ENCODE results near the gene PPP4R3A. TPM values are rescaled to one million over a fixed set of nuclear protein-coding genes. Genes with fewer than 3 reads are reported as not detected.

Gene PPP4R3A
- total and polyA plus RNA-seq, 10 of the 15 experiments (the other 5 are each of a cell fraction or from before 2014, with no cell fraction given), result 19.4 to 97.8 (median 62.9) TPM

DNA sequence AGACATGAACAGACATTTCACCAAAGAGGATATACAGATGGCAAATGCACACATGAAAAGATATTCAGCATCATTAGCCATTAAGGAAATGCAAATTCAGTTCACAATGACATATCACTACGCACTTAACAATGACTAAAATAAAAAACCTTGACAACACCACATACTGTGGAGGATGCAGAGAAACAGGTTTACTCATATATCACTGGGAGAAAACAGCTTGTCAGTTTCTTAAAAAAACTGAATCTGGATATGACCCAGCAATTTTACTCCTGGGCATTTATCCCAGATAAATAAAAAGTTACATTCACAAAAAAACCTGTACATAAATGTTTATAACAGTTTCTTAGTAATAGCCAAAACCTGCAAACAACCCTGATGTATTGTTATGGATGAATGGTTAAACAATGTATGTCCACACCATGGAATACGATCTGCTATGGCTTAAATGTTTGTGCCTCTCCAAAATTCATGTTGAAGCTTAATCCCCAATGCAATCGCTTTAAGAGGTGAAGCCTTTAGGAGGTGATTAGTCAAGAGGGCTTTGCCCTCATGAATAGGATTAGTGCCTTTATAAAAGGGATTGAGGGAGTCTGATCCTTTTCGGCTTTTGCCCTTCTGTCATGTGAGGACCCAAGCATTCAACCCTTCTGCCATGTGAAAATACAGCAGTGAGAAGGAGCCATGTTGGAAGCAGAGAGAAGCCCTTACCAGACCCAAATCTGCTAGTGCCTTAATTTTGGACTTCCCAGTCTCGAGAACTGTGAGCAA, 36.0 kb upstream of the PPP4R3A start (continued):
- TF ChIP-seq, protein P1, sequence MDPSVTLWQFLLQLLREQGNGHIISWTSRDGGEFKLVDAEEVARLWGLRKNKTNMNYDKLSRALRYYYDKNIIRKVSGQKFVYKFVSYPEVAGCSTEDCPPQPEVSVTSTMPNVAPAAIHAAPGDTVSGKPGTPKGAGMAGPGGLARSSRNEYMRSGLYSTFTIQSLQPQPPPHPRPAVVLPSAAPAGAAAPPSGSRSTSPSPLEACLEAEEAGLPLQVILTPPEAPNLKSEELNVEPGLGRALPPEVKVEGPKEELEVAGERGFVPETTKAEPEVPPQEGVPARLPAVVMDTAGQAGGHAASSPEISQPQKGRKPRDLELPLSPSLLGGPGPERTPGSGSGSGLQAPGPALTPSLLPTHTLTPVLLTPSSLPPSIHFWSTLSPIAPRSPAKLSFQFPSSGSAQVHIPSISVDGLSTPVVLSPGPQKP (IDR thresholded peaks at IDR 0.05; ENCODE audit: low read depth, low read length), result no peak
- no peak for TF ChIP-seq GATAD2B (conservative IDR thresholded peaks at IDR 0.05; ENCODE audit: low read depth)
- TF ChIP-seq NFYA (IDR thresholded peaks at IDR 0.05; ENCODE audit: borderline replicate concordance, low read depth, low read length), result no peak
- no peak for TF ChIP-seq MTA2 (IDR thresholded peaks at IDR 0.05; ENCODE audit: low read depth)
- no peak for TF ChIP-seq HDAC2 (IDR thresholded peaks at IDR 0.05)

DNA sequence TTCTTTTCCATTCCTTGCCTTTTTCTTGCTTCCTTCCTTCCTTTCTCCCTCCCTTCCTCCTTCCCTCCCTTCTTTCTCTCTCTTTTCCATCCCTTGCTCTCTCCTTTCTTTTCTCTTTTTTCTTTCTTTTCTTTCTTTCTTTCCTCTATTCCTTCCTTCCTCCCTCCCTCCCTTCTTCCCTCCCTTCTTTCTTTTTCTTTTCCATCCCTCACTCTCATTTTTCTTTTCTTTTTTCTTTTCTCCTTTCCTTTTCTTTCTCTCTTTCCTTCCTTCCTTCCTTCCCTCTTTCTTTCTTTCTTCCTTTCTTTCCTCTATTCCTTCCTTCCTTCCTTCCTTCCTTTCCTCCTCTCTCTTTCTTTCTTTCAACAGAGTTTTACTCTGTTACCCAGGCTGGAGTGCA, 35.1 kb upstream of the PPP4R3A start:
- FAIRE-seq (no peak), ATAC-seq (no peak), DNase-seq (ENCODE audit: low read depth, low spot score) (no peak)
- Histone ChIP-seq H4K20me1 (ENCODE audit: control insufficient read depth, insufficient read depth) (no peaks in the 10 kb centered on the region), H3K36me3 (ENCODE audit: control insufficient read depth in 2 of 2, insufficient read depth in 2 of 2, low read length in 1 of 2) (no peaks in the 10 kb centered on the region), H3K4me3 (no peak overlapping the region), H3K9me3 (replicated peaks; ENCODE audit: control insufficient read depth, insufficient read depth, low read length) (peaks cover 2% of the 10 kb centered on the region; the same call in 1 of the 3 replicates), H3K4me2 (ENCODE audit: control insufficient read depth, insufficient read depth) (no peak overlapping the region), H2AFZ (ENCODE audit: control insufficient read depth, low read depth, low read length) (no peak overlapping the region), H3K27ac (ENCODE audit: control insufficient read depth, insufficient read depth) (no peak overlapping the region), H3K27me3 (replicated peaks in 1 of 2; ENCODE audit: control insufficient read depth in 2 of 2, insufficient read depth in 2 of 2, low read length in 1 of 2) (no peaks in the 10 kb centered on the region), H3K9ac (ENCODE audit: control insufficient read depth, insufficient read depth, low read length) (no peak overlapping the region), H3K79me2 (ENCODE audit: control insufficient read depth, insufficient read depth, low read length) (no peaks in the 10 kb centered on the region), H3K4me1 (ENCODE audit: control insufficient read depth, insufficient read depth, low read length) (no peaks in the 10 kb centered on the region)
- ChIA-PET RAD21 (ENCODE audit: unreplicated experiment) (no interaction called here), SMC1A (ENCODE audit: uncharacterized antibody, unreplicated experiment) (interaction anchor here (0.6 kb wide), 1 partner anchor 736 kb away, joined by 3 read pairs; no protein-coding TSS in a partner anchor), POLR2A (no interaction called here), CTCF (no interaction called here)
- in situ Hi-C loops (cut with MboI) (no loop called here), intact Hi-C loops (cut with micrococcal nuclease; ENCODE audit: unreplicated experiment) (no loop called here)
- BruUV-seq (replicated peaks), result no TSS peak
- TF ChIP-seq, protein P2, sequence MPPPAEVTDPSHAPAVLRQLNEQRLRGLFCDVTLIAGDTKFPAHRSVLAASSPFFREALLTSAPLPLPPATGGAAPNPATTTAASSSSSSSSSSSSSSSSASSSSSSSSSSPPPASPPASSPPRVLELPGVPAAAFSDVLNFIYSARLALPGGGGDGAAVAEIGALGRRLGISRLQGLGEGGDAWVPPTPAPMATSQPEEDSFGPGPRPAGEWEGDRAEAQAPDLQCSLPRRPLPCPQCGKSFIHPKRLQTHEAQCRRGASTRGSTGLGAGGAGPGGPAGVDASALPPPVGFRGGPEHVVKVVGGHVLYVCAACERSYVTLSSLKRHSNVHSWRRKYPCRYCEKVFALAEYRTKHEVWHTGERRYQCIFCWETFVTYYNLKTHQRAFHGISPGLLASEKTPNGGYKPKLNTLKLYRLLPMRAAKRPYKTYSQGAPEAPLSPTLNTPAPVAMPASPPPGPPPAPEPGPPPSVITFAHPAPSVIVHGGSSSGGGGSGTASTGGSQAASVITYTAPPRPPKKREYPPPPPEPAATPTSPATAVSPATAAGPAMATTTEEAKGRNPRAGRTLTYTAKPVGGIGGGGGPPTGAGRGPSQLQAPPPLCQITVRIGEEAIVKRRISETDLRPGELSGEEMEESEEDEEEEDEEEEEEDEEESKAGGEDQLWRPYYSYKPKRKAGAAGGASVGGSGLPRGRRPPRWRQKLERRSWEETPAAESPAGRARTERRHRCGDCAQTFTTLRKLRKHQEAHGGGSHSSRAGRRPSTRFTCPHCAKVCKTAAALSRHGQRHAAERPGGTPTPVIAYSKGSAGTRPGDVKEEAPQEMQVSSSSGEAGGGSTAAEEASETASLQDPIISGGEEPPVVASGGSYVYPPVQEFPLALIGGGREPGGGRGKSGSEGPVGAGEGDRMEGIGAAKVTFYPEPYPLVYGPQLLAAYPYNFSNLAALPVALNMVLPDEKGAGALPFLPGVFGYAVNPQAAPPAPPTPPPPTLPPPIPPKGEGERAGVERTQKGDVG (CRISPR knock-in tag; IDR thresholded peaks at IDR 0.05), result no peak
- TF ChIP-seq FOXK2 (IDR thresholded peaks at IDR 0.05) (no peak), RB1 (IDR thresholded peaks at IDR 0.05; ENCODE audit: borderline replicate concordance) (no peak), NBN (IDR thresholded peaks at IDR 0.05) (no peak), CBFB (IDR thresholded peaks at IDR 0.05; ENCODE audit: low read depth) (no peak), SMAD1 (IDR thresholded peaks at IDR 0.05; ENCODE audit: low read depth, partially characterized antibody) (no peak), IKZF1 (conservative IDR thresholded peaks at IDR 0.05) (no peak)
- TF ChIP-seq, protein P3, sequence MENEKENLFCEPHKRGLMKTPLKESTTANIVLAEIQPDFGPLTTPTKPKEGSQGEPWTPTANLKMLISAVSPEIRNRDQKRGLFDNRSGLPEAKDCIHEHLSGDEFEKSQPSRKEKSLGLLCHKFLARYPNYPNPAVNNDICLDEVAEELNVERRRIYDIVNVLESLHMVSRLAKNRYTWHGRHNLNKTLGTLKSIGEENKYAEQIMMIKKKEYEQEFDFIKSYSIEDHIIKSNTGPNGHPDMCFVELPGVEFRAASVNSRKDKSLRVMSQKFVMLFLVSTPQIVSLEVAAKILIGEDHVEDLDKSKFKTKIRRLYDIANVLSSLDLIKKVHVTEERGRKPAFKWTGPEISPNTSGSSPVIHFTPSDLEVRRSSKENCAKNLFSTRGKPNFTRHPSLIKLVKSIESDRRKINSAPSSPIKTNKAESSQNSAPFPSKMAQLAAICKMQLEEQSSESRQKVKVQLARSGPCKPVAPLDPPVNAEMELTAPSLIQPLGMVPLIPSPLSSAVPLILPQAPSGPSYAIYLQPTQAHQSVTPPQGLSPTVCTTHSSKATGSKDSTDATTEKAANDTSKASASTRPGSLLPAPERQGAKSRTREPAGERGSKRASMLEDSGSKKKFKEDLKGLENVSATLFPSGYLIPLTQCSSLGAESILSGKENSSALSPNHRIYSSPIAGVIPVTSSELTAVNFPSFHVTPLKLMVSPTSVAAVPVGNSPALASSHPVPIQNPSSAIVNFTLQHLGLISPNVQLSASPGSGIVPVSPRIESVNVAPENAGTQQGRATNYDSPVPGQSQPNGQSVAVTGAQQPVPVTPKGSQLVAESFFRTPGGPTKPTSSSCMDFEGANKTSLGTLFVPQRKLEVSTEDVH (IDR thresholded peaks at IDR 0.05; ENCODE audit: low read depth, partially characterized antibody), result no peak
- TF ChIP-seq, protein P4, sequence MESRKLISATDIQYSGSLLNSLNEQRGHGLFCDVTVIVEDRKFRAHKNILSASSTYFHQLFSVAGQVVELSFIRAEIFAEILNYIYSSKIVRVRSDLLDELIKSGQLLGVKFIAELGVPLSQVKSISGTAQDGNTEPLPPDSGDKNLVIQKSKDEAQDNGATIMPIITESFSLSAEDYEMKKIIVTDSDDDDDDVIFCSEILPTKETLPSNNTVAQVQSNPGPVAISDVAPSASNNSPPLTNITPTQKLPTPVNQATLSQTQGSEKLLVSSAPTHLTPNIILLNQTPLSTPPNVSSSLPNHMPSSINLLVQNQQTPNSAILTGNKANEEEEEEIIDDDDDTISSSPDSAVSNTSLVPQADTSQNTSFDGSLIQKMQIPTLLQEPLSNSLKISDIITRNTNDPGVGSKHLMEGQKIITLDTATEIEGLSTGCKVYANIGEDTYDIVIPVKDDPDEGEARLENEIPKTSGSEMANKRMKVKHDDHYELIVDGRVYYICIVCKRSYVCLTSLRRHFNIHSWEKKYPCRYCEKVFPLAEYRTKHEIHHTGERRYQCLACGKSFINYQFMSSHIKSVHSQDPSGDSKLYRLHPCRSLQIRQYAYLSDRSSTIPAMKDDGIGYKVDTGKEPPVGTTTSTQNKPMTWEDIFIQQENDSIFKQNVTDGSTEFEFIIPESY (IDR thresholded peaks at IDR 0.05), result no peak

Measured in GM12878 (cell line).